GM21526 (cell line): Measurements from ENCODE around the gene YPEL5.
A peak's percentile ranks its signal among the peaks of the same experiment; 100 is the strongest.
"Not testable (repeated sequence)": the region's sequence is repeated elsewhere in the genome, so short reads cannot be mapped to it uniquely, and the experiment has no call there.

Experiments
- ATAC-seq: cut with Tn5 transposase; IDR thresholded peaks from one replicate; pipeline ENCODE4 v1.9.1; 2021; ENCODE audit warnings: moderate library complexity; ENCODE audit not compliant: unreplicated experiment, low FRiP score

Gene YPEL5

GRCh38 chr2:30136764-30137444 is 9.9 kb upstream of the YPEL5 start:
- ATAC-seq: no peak

DNA sequence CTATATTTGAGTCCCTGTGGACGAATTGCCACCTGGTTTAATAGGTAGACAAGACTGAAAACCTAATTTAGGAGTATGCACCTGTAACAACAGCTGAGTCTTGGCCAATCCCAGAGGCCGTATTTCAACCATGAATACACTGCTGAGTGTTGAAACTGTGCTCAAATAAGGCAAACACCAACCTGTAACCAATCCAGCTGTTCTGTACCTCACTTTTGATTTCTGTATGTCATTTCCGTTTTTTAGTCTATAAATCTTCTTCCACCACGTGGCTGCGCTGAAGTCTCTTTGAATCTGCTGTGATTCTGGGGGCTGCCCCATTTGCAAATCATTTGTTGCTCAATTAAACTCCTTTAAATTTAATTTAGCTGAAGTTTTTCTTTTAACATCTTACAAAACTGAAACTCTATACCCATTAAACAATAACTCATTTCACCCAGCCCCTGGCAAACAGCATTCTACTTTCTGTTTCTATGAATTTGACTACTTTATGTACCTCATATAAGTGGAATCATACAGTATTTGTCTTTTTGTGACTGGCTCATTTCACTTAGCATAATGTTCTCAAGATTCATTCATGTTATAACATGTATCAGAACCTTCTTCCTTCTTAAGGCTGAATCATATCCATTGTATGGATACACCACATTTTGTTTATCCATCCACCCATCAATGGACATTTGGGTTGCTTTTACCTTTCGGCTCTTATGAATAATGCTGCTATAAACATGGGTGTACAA is 7.5 kb upstream of the YPEL5 start:
- ATAC-seq: no peak

GRCh38 chr2:30141136-30141535 is 5.7 kb upstream of the YPEL5 start:
- ATAC-seq: no peak

DNA sequence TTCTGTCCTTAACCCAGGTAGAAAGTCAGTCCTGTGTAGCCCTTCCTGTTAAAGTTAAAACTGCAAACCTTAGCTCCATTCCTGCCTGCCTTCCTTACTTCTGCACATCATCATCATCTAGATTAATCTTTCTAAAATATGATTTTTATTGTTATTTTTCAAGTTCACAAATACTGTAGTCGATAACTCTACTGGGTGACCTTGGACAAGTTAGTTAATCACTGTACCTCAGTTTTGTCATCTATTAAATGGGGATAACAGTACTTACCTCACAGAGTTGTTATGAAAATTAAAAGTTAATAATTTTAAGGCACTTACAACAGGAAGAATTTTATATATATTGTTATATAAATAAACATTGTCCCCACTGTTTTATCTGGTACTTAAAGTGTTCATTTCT is 2.5 kb upstream of the YPEL5 start:
- no peak for ATAC-seq

DNA sequence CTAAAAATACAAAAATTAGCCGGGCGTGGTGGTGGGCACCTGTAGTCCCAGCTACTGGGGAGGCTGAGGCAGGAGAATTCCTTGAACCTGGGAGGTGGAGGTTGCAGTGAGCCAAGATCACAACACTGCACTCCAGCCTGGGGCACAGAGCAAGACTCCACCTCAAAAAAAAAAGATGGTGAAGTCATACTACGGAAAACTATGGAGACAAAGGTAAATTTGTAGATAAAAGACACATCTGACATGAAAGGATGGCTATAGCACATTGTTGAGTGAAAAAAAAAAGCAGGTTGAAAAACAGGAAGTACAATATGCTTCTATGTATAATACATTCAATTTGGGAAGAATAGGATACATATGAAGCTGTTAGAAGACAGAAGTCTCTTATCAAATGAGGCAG is 1.9 kb upstream of the YPEL5 start:
- ATAC-seq: not testable (repeated sequence)

GRCh38 chr2:30145826-30146336 is 926 bp upstream of the YPEL5 start:
- ATAC-seq: no peak

- ATAC-seq: peak; percentile 2
These were observed 448 bp downstream of the YPEL5 start for GRCh38 chr2:30147196-30147714.

DNA sequence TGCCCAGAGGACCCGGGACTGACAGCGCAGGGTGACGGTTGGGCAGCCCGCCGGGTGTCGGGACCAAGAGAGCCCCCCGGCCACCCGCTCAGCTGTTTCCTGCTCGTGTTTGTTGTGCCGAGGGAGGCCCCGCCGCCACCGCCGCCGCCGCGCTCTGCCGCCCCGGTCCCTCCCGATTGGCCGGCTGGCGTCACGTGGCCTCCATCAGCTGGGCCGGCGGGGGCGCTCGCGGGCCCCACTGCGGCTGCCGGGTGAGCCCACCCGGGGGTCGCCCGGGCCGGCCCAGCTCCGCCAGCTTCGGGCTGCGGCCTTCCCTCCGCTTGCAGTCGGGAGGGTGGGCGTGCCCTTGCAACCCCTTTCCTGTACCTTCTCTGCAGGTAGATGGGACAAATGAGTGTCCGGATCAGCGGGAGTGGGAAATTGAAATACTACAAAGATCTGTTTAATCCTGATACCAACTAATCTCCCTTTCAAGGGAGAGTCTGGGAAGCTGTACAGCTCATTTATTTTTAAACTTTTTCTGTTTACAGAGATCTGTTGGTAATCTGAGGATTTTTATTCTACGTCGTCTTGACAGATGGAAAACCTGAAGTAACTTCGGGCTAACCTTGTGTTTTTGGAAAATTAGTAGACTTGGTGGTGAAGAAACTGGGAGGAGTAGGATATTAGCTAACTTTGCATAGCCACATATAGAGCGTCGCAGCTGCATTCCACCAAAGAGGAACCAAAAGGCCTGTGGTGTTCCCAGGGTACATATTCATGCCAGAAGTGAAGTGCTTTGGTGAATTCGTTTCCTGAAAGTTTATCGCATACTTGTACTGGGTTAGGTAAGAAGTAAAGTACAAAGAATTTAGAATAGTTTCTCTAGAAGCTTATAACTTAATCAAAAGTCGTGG is 1.2 kb downstream of the YPEL5 start:
- ATAC-seq: peak; percentile 29

- ATAC-seq: no peak
These were observed 2.0 kb downstream of the YPEL5 start for GRCh38 chr2:30148850-30149249.

DNA sequence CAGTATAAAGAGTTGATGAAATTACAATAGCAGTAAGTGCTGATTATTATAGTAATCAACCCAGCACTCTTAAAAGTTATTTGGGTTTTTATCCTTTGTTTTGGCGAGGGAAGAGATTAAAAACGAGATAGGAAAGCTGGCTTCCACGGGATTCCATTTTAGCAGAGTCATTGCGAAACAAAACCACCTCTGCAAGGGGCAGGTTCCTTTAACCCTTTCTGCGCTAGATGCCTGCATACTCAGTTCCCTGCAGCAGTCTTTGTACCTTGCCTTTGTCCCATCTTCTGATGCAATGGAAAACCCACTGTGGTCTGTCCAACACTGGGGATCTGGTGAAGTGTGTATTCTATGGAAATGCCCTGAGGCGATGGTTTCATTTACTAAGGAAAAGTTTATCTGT is 2.7 kb downstream of the YPEL5 start:
- no peak for ATAC-seq

DNA sequence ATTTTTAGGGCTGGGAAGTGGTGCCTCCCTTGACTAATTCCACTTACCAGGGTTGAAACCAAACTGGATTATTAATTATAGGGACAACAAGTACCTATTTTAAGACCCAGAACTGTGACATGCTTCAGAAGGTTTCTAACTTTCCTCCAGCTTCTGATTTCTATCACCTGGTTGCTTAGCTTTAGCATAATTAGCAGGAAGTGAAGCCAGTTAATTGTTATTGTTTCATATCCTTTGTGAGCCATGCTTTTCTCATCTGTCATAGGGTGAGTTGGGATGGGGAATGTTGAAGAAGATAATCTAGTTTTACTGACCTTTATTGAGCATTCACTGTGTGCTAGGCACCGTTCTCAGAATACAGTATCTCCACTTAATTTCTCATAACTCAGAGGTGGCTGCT is 3.2 kb downstream of the YPEL5 start:
- ATAC-seq: no peak

DNA sequence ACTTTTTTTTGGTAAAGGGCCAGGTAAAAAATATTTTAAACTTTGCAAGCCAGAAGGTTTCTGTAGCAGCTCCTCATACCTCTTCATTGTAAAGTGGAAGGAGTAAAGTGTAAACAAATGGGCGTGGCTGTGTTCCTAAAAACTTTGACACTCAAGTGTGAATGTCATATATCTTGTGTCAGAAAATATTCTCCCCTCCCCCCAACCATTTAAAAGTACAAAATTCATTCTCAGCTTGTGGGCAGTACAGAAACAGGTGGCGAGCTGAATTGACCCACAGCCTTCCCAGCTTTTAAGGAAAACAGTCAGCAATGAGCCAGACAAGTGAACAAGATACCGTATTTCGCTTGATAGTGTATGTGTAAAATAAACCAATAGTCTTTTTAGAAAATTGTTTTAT is 4.0 kb downstream of the YPEL5 start:
- ATAC-seq: no peak

DNA sequence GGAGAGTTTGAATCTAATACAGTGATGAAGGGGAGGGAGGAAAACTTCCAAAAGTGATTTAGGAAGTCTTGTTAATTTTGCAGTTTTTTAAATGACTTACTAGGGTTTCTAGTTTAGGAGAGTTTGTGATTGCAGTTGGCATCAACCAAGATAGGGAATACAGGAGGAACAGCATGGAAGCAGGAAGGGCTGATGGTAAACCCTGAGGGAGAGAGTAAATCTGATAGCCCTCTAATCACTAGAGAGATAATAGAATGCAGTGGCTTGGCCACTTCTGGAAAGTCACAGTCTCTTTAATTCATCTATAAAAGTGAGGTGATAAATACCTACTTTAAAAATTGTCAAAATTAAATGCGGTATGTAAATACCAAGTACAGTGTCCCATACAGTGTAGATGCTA is 5.6 kb downstream of the YPEL5 start:
- no peak for ATAC-seq

DNA sequence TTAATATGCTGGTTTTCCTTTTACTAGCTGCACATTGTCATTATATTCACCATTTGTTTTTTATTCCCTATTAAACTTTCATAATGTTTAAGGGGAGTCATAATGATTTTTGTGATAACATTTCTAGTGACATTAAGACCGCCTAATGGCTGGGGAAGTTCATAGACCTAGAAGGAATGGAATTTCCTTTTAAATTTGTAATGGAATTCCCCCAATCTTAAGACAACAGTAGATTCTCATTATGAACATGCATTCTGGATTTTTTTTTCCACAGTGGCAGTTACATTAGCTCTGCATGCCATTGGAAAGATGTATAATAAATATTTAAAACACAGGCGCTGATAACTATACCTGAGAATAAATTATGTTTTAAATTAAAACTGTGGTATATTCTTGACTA is 8.4 kb downstream of the YPEL5 start:
- no peak for ATAC-seq

- ATAC-seq: no peak
These were observed 9.3 kb downstream of the YPEL5 start for GRCh38 chr2:30155889-30156658.

DNA sequence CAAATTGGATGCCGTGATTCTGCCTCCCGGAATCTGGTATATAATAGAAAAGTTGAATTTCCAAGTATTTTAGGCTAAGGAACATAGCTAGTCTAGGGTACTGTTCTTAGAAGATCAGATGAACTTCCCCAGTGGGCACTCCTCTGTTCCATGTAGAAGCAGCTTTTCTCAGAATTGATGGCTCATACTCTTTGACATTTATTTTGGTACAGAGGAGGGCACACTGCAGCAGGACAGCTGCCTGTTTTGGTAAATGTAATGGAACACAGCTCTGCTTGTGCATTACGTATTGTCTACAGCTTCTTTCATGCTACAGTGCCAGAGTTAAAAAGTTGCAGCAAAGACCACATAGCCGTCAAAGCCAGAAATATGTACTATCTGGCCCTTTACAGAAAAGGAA is 10.8 kb downstream of the YPEL5 start:
- ATAC-seq: no peak

DNA sequence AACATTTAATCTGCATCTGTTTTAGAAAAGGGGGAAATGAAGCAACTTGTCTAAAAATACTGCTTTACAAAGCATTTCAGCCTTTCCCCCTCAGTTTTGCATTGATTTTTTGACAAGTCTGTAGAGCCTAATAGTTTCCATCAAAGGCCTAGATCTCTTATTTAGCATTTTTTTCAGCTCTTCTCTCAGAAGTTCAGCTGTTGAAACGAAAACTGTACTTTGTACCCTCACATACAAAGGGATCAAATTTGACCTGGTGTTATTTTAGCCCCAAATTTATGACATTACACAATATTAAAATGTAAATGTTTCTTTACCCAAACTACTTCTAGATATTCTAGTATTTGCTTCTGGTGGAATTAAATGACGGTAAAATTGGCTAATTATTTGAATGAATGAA is 13.0 kb downstream of the YPEL5 start:
- ATAC-seq: no peak

DNA sequence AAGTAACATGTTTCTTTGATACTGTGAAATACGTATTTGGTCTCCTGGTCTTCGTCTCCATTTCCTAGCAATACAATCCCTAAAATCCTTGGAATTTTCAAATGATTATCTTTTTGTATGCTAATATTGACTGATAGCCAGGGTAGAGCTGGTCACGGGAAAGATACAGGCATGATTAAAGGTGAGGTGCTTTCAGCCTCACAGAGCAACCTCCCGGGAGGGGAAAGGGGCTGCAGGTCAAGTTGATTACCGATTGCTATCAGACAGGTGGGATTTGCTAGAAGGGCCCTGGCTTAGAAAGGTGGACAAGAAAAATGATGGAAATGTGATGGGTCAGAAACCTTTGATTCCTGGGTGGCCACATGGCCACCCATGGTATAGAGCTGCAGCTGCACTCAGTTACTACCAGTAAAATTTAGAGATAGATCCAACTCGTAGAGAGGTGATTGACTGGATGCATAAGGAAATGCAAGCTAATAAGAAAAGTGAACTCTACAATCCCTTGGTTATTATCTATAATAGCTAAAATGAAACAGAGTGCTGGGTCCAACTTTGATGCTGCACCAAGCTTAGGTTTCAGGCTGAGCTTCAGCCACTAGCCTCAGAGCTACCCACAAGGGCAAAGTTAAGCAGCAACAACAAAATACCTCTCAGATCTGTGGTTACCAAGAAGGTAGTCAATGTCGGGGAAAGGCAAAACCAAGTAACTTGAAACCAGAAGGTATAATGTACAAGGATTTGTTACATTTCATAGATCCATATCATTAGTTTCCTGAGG is 15.3 kb downstream of the YPEL5 start:
- ATAC-seq: no peak

DNA sequence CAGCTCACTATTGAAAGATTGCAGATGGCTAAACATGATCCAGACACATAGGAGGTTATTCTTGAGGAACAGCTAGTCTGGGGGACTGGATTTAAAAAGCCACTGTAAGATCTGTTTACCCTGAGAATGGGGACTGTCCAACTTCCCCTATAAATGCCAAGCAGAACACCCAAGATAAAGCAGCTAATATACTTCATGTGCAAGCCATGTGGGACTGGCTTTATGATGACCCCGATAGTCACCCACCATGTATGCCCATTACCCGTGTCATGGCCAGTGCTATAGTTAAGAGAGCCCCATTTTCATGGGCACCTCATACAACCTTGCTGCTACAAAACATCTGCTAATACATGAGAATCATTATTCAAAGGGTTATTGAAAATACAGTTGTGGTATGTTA is 16.0 kb downstream of the YPEL5 start:
- no peak for ATAC-seq
